ENCODE data around the gene NFE2.

- no peak for TF ChIP-seq CTCF (IDR thresholded peaks at IDR 0.05)
- TF ChIP-seq POLR2A (IDR thresholded peaks at IDR 0.05), result no peak
Observed at GRCh38 chr12:54292931-54293241, 7.9 kb downstream of the NFE2 start.

Data from uterus (tissue), 2 donors.